Muscle layer of duodenum (tissue), 2 donors: ENCODE measurements around the gene SPECC1.
A peak's percentile ranks its signal among the peaks of the same experiment; 100 is the strongest.
"Not testable (repeated sequence)": the region's sequence is repeated elsewhere in the genome, so short reads cannot be mapped to it uniquely, and the experiment has no call there.

Source experiments
- H3K27ac ChIP-seq: one replicate; pipeline ENCODE4 v1.7.0; 2013; ENCODE audit warnings: mild to moderate bottlenecking, low read length
- H3K27me3 ChIP-seq: one replicate; pipeline ENCODE4 v1.7.0; 2013; ENCODE audit warnings: low read depth, mild to moderate bottlenecking, control low read depth, low read length
- H3K36me3 ChIP-seq, 2 donors: one replicate each; pipeline ENCODE4 v1.7.0; 2013; ENCODE audit warnings: low read length in 2 of 2, control low read depth in 1 of 2, mild to moderate bottlenecking in 1 of 2; ENCODE audit not compliant: insufficient read depth in 2 of 2, control insufficient read depth in 1 of 2
- H3K4me1 ChIP-seq, 2 donors: one replicate each; pipeline ENCODE4 v1.7.0; 2013; ENCODE audit warnings: low read length in 2 of 2, mild to moderate bottlenecking in 2 of 2, control low read depth in 1 of 2, moderate library complexity in 1 of 2; ENCODE audit not compliant: insufficient read depth in 2 of 2, control insufficient read depth in 1 of 2
- H3K4me3 ChIP-seq, 2 donors: one replicate each; pipeline ENCODE4 v1.7.0; 2013; ENCODE audit warnings: low read length in 2 of 2, low read depth in 1 of 2, mild to moderate bottlenecking in 1 of 2
- H3K9me3 ChIP-seq, 2 donors: one replicate each; pipeline ENCODE4 v1.7.0; 2013; ENCODE audit warnings: low read length in 2 of 2, control low read depth in 1 of 2, mild to moderate bottlenecking in 1 of 2; ENCODE audit not compliant: control insufficient read depth in 1 of 2
- donor health status: healthy.

SPECC1 gene

DNA sequence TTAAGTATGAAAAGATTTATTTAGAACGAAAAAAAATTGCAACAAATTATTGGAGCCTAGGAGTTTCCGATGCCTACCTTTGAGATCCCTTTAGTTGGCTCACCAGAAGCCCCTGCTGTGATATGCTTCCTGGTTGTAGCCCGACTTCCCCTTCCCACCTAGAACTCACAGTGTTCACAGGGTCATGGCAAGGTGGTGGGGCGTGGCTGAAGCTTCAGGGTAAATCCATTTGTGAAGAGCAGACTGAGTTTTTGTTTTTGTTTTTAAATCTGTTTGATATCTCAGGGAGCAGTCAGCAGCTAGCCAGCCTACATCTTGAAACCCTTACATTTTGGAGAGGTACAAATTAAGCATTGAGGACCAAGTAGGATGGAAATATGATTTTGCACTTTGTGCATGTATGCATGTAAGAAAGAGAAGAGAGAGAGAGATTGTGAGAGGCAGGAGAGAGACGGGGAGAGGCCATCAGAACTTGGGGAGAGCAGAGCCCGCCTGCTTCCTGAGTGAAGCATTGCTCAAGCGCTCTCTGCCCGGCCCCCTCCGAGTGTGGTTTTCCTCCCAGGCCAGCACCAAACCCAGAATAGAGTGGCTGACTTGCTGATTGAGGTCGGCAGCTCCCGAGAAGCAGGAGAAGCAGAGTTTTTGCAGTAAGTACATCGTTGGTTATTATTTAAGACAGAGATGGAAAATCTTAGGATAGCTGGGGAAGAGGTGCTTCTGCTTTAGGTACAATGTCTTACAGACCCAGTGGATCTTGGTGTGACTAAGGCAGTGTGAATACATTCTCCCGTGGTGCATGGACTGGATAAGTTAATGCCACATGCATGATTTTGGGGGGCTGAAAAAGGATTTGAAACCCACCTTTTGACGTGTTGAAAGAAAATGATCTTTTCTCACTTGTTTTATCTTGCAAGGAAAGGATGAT lies 64.2 kb downstream of the SPECC1 start:
- H3K4me3 ChIP-seq, result peak overlapping the region; percentile 20 to 52

GRCh38 chr17:20074001-20074400 lies 64.8 kb downstream of the SPECC1 start:
- peak overlapping the region; percentile 20 to 52 for H3K4me3 ChIP-seq
- no peaks in the 10 kb centered on the region for H3K36me3 ChIP-seq
- no peaks in the 10 kb centered on the region for H3K27me3 ChIP-seq
- H3K9me3 ChIP-seq, result no peaks in the 10 kb centered on the region
- H3K4me1 ChIP-seq, result no peaks in the 10 kb centered on the region
- H3K27ac ChIP-seq, result peak overlapping the region; percentile 35

More for the DNA sequence above, 64.2 kb downstream of the SPECC1 start:
- Histone ChIP-seq H3K4me1 (no peaks in the 10 kb centered on the region), H3K36me3 (no peaks in the 10 kb centered on the region), H3K9me3 (no peaks in the 10 kb centered on the region), H3K27ac (peak overlapping the region; percentile 35), H3K27me3 (no peaks in the 10 kb centered on the region)

- Histone ChIP-seq H3K4me1 (no peaks in the 10 kb centered on the region), H3K27me3 (no peaks in the 10 kb centered on the region), H3K9me3 (no peaks in the 10 kb centered on the region), H3K4me3 (peak overlapping the region in 1 of 2 donors; percentile 20), H3K27ac (peak overlapping the region; percentile 35), H3K36me3 (no peaks in the 10 kb centered on the region)
These were observed 65.3 kb downstream of the SPECC1 start for GRCh38 chr17:20074489-20074888.

GRCh38 chr17:20076137-20076536 lies 67.0 kb downstream of the SPECC1 start:
- not testable (repeated sequence) for H3K4me3 ChIP-seq, H3K36me3 ChIP-seq, H3K27ac ChIP-seq, H3K9me3 ChIP-seq, H3K4me1 ChIP-seq, H3K27me3 ChIP-seq

GRCh38 chr17:20077978-20078685 lies 69.0 kb downstream of the SPECC1 start:
- no peak overlapping the region for H3K27ac ChIP-seq

DNA sequence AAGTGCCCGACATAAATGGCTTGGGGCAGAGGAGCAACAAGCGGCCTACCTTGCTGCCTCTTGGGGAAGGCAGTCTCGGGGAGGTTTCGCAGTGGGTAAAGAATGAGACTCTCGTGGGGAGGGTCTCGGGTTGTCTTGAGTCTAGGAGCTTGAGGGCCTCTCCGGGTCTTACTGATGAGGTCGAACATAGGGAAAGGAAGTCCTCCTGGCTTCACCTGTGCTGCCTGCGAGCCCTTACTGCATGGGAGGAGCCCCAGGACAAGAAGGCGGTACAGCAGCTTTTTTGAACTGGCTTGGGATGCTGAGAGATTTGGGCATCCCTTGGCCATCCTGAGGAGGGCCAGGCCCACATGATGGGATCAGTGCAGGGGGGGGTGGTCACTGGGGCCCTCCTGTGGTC lies 71.4 kb downstream of the SPECC1 start:
- H3K27ac ChIP-seq, result no peak overlapping the region
- no peaks in the 10 kb centered on the region for H3K36me3 ChIP-seq
- no peak overlapping the region for H3K4me3 ChIP-seq
- H3K27me3 ChIP-seq, result no peaks in the 10 kb centered on the region
- H3K4me1 ChIP-seq, result no peaks in the 10 kb centered on the region
- no peaks in the 10 kb centered on the region for H3K9me3 ChIP-seq

More at GRCh38 chr17:20077978-20078685, 69.0 kb downstream of the SPECC1 start:
- no peaks in the 10 kb centered on the region for H3K4me1 ChIP-seq
- no peaks in the 10 kb centered on the region for H3K9me3 ChIP-seq
- no peaks in the 10 kb centered on the region for H3K36me3 ChIP-seq
- H3K4me3 ChIP-seq, result no peak overlapping the region
- no peaks in the 10 kb centered on the region for H3K27me3 ChIP-seq

DNA sequence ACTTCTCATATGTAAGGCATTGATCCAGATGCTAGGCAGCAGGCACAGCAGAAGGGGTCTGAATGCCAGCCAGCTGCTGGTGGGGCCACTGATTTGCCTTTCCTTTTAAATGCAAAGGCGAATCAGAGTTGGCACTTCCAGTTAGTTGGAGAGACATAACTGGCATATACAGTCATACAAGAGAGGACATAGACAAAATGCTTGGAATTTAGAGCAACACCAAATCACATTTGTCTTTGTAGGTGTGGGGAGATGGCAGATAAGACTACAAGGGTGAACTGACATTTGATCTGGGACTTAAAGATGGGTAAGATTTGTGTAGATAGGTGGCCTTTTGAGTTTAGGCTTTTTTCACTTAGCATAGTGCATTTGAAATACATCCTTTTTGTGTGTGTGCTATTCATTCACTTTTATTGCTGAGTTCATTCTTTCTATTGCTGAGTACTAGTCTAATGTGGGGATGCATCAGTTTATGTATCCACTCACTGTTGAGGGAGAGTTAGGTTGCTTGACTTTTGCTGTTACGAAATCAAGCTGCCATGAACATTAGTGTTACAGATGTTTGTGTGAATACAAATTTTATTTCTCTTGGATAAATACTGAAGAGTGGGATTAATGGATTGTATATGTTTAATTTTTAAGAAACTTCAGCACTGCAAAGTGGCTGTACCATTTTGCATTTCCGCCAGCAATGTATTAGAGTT lies 74.1 kb downstream of the SPECC1 start:
- no peaks in the 10 kb centered on the region for H3K27me3 ChIP-seq
- no peaks in the 10 kb centered on the region for H3K36me3 ChIP-seq
- H3K9me3 ChIP-seq, result no peaks in the 10 kb centered on the region
- H3K27ac ChIP-seq, result no peak overlapping the region
- H3K4me1 ChIP-seq, result no peaks in the 10 kb centered on the region
- H3K4me3 ChIP-seq, result no peak overlapping the region

GRCh38 chr17:20084621-20085282 lies 75.6 kb downstream of the SPECC1 start:
- H3K27me3 ChIP-seq, result no peaks in the 10 kb centered on the region
- H3K4me1 ChIP-seq, result no peaks in the 10 kb centered on the region
- no peak overlapping the region for H3K27ac ChIP-seq
- no peaks in the 10 kb centered on the region for H3K9me3 ChIP-seq
- no peaks in the 10 kb centered on the region for H3K36me3 ChIP-seq
- H3K4me3 ChIP-seq, result no peak overlapping the region

GRCh38 chr17:20085283-20085845 lies 76.2 kb downstream of the SPECC1 start:
- Histone ChIP-seq H3K4me1 (no peaks in the 10 kb centered on the region), H3K36me3 (no peaks in the 10 kb centered on the region), H3K4me3 (no peak overlapping the region), H3K9me3 (no peaks in the 10 kb centered on the region), H3K27ac (no peak overlapping the region), H3K27me3 (no peaks in the 10 kb centered on the region)

- Histone ChIP-seq H3K27ac (no peak overlapping the region), H3K4me3 (no peak overlapping the region), H3K9me3 (no peaks in the 10 kb centered on the region), H3K36me3 (no peaks in the 10 kb centered on the region), H3K27me3 (no peaks in the 10 kb centered on the region), H3K4me1 (no peaks in the 10 kb centered on the region)
These were observed 77.4 kb downstream of the SPECC1 start for GRCh38 chr17:20086416-20087076.
